ENCODE data around the gene TGFBR1.
A peak's percentile ranks its signal among the peaks of the same experiment; 100 is the strongest.

TGFBR1 gene

GRCh38 chr9:99169982-99170761 is 65.3 kb downstream of the TGFBR1 start:
- ATAC-seq (replicated peaks) (no peak), DNase-seq (no peak)
- Mint-ChIP-seq H3K27ac (peak overlapping the region; percentile 75), H3K4me1 (peaks cover 50 to 80% of the 10 kb centered on the region in 2 donors), H3K4me3 (no peak overlapping the region), H3K27me3 (no peaks in the 10 kb centered on the region), H3K9me3 (peaks cover 3 to 6% of the 10 kb centered on the region in 2 donors), H3K36me3 (peaks cover 11% of the 10 kb centered on the region in 2 donors)

- no peaks in the 10 kb centered on the region for H3K9me3 Mint-ChIP-seq
- ATAC-seq (replicated peaks) (no peak), DNase-seq (no peak)
- peaks cover 4 to 7% of the 10 kb centered on the region in 2 donors for H3K36me3 Mint-ChIP-seq
- H3K4me3 Mint-ChIP-seq, result no peak overlapping the region
- H3K4me1 Mint-ChIP-seq, result peaks cover 43 to 73% of the 10 kb centered on the region in 2 donors
- H3K27me3 Mint-ChIP-seq, result no peaks in the 10 kb centered on the region
- peak overlapping the region; percentile 52 for H3K27ac Mint-ChIP-seq
Observed at GRCh38 chr9:99171225-99172123, 66.6 kb downstream of the TGFBR1 start.

GRCh38 chr9:99172124-99173091 is 67.5 kb downstream of the TGFBR1 start:
- no peaks in the 10 kb centered on the region for H3K27me3 Mint-ChIP-seq
- no peaks in the 10 kb centered on the region for H3K9me3 Mint-ChIP-seq
- H3K36me3 Mint-ChIP-seq, result peaks cover 4 to 7% of the 10 kb centered on the region in 2 donors
- DNase-seq, result no peak
- H3K4me3 Mint-ChIP-seq, result no peak overlapping the region
- peak overlapping the region; percentile 5 for H3K27ac Mint-ChIP-seq
- ATAC-seq (replicated peaks), result no peak
- peaks cover 45 to 75% of the 10 kb centered on the region in 2 donors for H3K4me1 Mint-ChIP-seq

GRCh38 chr9:99173570-99174504 is 68.9 kb downstream of the TGFBR1 start:
- peak overlapping the region; percentile 20 for H3K27ac Mint-ChIP-seq
- no peaks in the 10 kb centered on the region for H3K9me3 Mint-ChIP-seq
- H3K4me1 Mint-ChIP-seq, result peaks cover 42 to 75% of the 10 kb centered on the region in 2 donors
- ATAC-seq (replicated peaks) (peak; percentile 40 to 53), DNase-seq (no peak)
- H3K27me3 Mint-ChIP-seq, result no peaks in the 10 kb centered on the region
- H3K4me3 Mint-ChIP-seq, result no peak overlapping the region
- H3K36me3 Mint-ChIP-seq, result peaks cover 4 to 7% of the 10 kb centered on the region in 2 donors

- peaks cover 59 to 79% of the 10 kb centered on the region in 2 donors for H3K4me1 Mint-ChIP-seq
- H3K27ac Mint-ChIP-seq, result peak overlapping the region; percentile 11
- no peaks in the 10 kb centered on the region for H3K27me3 Mint-ChIP-seq
- H3K4me3 Mint-ChIP-seq, result no peak overlapping the region
- peaks cover 8 to 26% of the 10 kb centered on the region in 2 donors for H3K36me3 Mint-ChIP-seq
- no peak for DNase-seq
- no peak for ATAC-seq (replicated peaks)
- H3K9me3 Mint-ChIP-seq, result no peaks in the 10 kb centered on the region
Observed at GRCh38 chr9:99176527-99177013, 71.7 kb downstream of the TGFBR1 start.

- peaks cover 8 to 21% of the 10 kb centered on the region in 2 donors for H3K36me3 Mint-ChIP-seq
- no peak for ATAC-seq (replicated peaks)
- peaks cover 62 to 80% of the 10 kb centered on the region in 2 donors for H3K4me1 Mint-ChIP-seq
Observed at GRCh38 chr9:99177576-99178366, 72.9 kb downstream of the TGFBR1 start.

GRCh38 chr9:99178912-99179872 is 74.3 kb downstream of the TGFBR1 start:
- peak overlapping the region in 1 of 2 donors; percentile 39 for H3K4me3 Mint-ChIP-seq
- H3K4me1 Mint-ChIP-seq, result peaks cover 66 to 84% of the 10 kb centered on the region in 2 donors
- peaks cover 7 to 21% of the 10 kb centered on the region in 2 donors for H3K36me3 Mint-ChIP-seq
- H3K27me3 Mint-ChIP-seq, result no peaks in the 10 kb centered on the region
- ATAC-seq (replicated peaks), result peak; percentile 72 to 74
- peak overlapping the region; percentile 94 for H3K27ac Mint-ChIP-seq
- H3K9me3 Mint-ChIP-seq, result no peaks in the 10 kb centered on the region
- peak; percentile 71 for DNase-seq

More at GRCh38 chr9:99177576-99178366, 72.9 kb downstream of the TGFBR1 start:
- Mint-ChIP-seq H3K27me3 (no peaks in the 10 kb centered on the region), H3K4me3 (no peak overlapping the region), H3K27ac (no peak overlapping the region), H3K9me3 (no peaks in the 10 kb centered on the region)
- DNase-seq, result no peak

- H3K27me3 Mint-ChIP-seq, result no peaks in the 10 kb centered on the region
- peaks cover 7 to 21% of the 10 kb centered on the region in 2 donors for H3K36me3 Mint-ChIP-seq
- no peaks in the 10 kb centered on the region for H3K9me3 Mint-ChIP-seq
- H3K27ac Mint-ChIP-seq, result peak overlapping the region; percentile 100
- DNase-seq (no peak), ATAC-seq (replicated peaks) (peak; percentile 19 to 20)
- peaks cover 72 to 89% of the 10 kb centered on the region in 2 donors for H3K4me1 Mint-ChIP-seq
- H3K4me3 Mint-ChIP-seq, result peak overlapping the region; percentile 39 to 73
Observed at GRCh38 chr9:99180199-99180598, 75.3 kb downstream of the TGFBR1 start.

GRCh38 chr9:99180662-99181061 is 75.7 kb downstream of the TGFBR1 start:
- Mint-ChIP-seq H3K4me1 (peaks cover 75 to 93% of the 10 kb centered on the region in 2 donors), H3K27me3 (no peaks in the 10 kb centered on the region), H3K36me3 (peaks cover 7 to 21% of the 10 kb centered on the region in 2 donors), H3K27ac (peak overlapping the region; percentile 100), H3K9me3 (no peaks in the 10 kb centered on the region), H3K4me3 (peak overlapping the region; percentile 39 to 73)
- DNase-seq (no peak), ATAC-seq (replicated peaks) (no peak)

- H3K27ac Mint-ChIP-seq, result peak overlapping the region; percentile 100
- ATAC-seq (replicated peaks) (no peak), DNase-seq (no peak)
- H3K4me1 Mint-ChIP-seq, result peaks cover 78 to 97% of the 10 kb centered on the region in 2 donors
- H3K27me3 Mint-ChIP-seq, result no peaks in the 10 kb centered on the region
- H3K36me3 Mint-ChIP-seq, result peaks cover 7 to 21% of the 10 kb centered on the region in 2 donors
- H3K4me3 Mint-ChIP-seq, result peak overlapping the region; percentile 52 to 58
- H3K9me3 Mint-ChIP-seq, result no peaks in the 10 kb centered on the region
Observed at GRCh38 chr9:99181206-99181605, 76.3 kb downstream of the TGFBR1 start.

- peak; percentile 89 for DNase-seq
- Mint-ChIP-seq H3K4me1 (peaks cover 76 to 97% of the 10 kb centered on the region in 2 donors), H3K27ac (peak overlapping the region; percentile 100), H3K9me3 (no peaks in the 10 kb centered on the region), H3K27me3 (no peaks in the 10 kb centered on the region), H3K4me3 (peak overlapping the region; percentile 52 to 58), H3K36me3 (peaks cover 8 to 21% of the 10 kb centered on the region in 2 donors)
- peak; percentile 53 to 66 for ATAC-seq (replicated peaks)
Observed at GRCh38 chr9:99181621-99182020, 76.7 kb downstream of the TGFBR1 start.
